Adrenal gland (tissue), 12 donors: ENCODE measurements around the gene OGA. TPM values are rescaled to one million over a fixed set of nuclear protein-coding genes. Genes with fewer than 3 reads are reported as not detected.
A peak's percentile ranks its signal among the peaks of the same experiment; 100 is the strongest.

Experiments used
- DNase-seq, 7 donors: peaks; one replicate each; pipeline ENCODE4 v3.0.0-alpha.2; 2019 to 2020
- H3K27ac ChIP-seq, 5 donors: fragments of 200-600 bp; sonication (generic) in 4 of 5; 1 replicate in 3 of 5; 2 replicates in 2 of 5; pipeline versions ENCODE4 v1.5.1 to v1.8.0; 2016 to 2020; ENCODE audit warnings: mild to moderate bottlenecking in 1 of 5
- H3K27me3 ChIP-seq: fragments of 200-600 bp; 2 replicates; pipeline ENCODE4 v1.8.0; 2021
- H3K36me3 ChIP-seq, 2 donors: fragments of 200-600 bp; replicated peaks in 1 of 2; 1 replicate in 1 of 2; 2 replicates in 1 of 2; pipeline versions ENCODE4 v1.5.1 to v1.8.0; 2018 to 2022
- H3K4me1 ChIP-seq, 2 donors: fragments of 200-600 bp; replicated peaks in 1 of 2; 1 replicate in 1 of 2; 2 replicates in 1 of 2; pipeline versions ENCODE4 v1.5.1 to v1.8.0; 2018 to 2021
- H3K4me3 ChIP-seq, 4 donors: fragments of 200-600 bp; sonication (generic) in 3 of 4; one replicate each; pipeline ENCODE4 v1.5.1; 2016 to 2018
- H3K9me3 ChIP-seq, 3 donors: fragments of 200-600 bp; sonication (generic) in 1 of 3; replicated peaks in 1 of 3; 1 replicate in 2 of 3; 2 replicates in 1 of 3; pipeline versions ENCODE4 v1.5.1 to v1.8.0; 2016 to 2021
- POLR2A ChIP-seq, 2 donors: fragments of 450-650 bp; IDR thresholded peaks; one replicate each; pipeline ENCODE4 v1.6.1; 2017; ENCODE audit warnings: antibody characterized with exemption in 2 of 2, mild to moderate bottlenecking in 2 of 2, moderate library complexity in 1 of 2
- WGBS, 4 donors: extraction: QIAGEN DNeasy Blood & Tissue Kit in 2 of 4; methylation state at CpG; one replicate each; pipeline versions ENCODE4 v1.1.5 to v1.1.7; 2013 to 2017; 5-methylcytosine and 5-hydroxymethylcytosine counted together
- intact Hi-C, 2 donors: fragments of 100-400 bp; cut with DNase I; formaldehyde crosslinking; loops; one replicate each; pipeline versions ENCODE4 v1.14.1 to v1.15.0; 2022 to 2023
- polyA plus RNA-seq, 3 donors: library from polyadenylated mRNA; stranded (reverse); fragments of 200-250 nt in 2 of 3; fragments of 350-450 nt in 1 of 3; fragmentation: Illumina TruSeq in 1 of 3; extraction: RNeasy Lipid Tissue Mini Kit (QIAGEN cat#74804) in 1 of 3; gene quantifications; one replicate each; pipeline ENCODE4 v1.2.3, GENCODE V29; 2013 to 2014
- total RNA-seq, 9 donors: library from RNA; depleted of rRNA in 4 of 9; stranded (reverse); fragments of >200 nt in 4 of 9; fragments of 120-200 nt in 1 of 9; fragmentation: NEBNext Ultra II Directional in 1 of 9; extraction: Animal tissue kit (Norgen Biotek cat#: 25700) in 1 of 9; gene quantifications; one replicate each; pipeline versions ENCODE4 v1.1.0 to v1.2.4, GENCODE V29; 2013 to 2023
- TF ChIP-seq, protein P1 (sequence below), 6 experiments: fragments of 450-650 bp in 4 of 6; fragments of 200-600 bp in 2 of 6; sonication (generic) in 1 of 6; IDR thresholded peaks; 1 replicate in 5 of 6; 2 replicates in 1 of 6; pipeline versions ENCODE4 v1.5.1 to v1.8.0; 2016 to 2021; ENCODE audit warnings: antibody characterized with exemption in 6 of 6, mild to moderate bottlenecking in 2 of 6, moderate library complexity in 1 of 6
- donor health status: healthy with polysubstance abuse.
- donor health status: Bipolar disorder and iron deficiency.
- donor health status: DM: yes; HTN: yes; CAD: no.
- donor health status: DM: no; HTN: no; CAD: no.
- donor health status: DM: no; HTN: no; CAD: no.
- donor health status: DM: yes; HTN: yes; CAD: no.

Gene OGA
- total and polyA plus RNA-seq, 12 donors: 32.8 to 119 (median 72.0) TPM

DNA sequence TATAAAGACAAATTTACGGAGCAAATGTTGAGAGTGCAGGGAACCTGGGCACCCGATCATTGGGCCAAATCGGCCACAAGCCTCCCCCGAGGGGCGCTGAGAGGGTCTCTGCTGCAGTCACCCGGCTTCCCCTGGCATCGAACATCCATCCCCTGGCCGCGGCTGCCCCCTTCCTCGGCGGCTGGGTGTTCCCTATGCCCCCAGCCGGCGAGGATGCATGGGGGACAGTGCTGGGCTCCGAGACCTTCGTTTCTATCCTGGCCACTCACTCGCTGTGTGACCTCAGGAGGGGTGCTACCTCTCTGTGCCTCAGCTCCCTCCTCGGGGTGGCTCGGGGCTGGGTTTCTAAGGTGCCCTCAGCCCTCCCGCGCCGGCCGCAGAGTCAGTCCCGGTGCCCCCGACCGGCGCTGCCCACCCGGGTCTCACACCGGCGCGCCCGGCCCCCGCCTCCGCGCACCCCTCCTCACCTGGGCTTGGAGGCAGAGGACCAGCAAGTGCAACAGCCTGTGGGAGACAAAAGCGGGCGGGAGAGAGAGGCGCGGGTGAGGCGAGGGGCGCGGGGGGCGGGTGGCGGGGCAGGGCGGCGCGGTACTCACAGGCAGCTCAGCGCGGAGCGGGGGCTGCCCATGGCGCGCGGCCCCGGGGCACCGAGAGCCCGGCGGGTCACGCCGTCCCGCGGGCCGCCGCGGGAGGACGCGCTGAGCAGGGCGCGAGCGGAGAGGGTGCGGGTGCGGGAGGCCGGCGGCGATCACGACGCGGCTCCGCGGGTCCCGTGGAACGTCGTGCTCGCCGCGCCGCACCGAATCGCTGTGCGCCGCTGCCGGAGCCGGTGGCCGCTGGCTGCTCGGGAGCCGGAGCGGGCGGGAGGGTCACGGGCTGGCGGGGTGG, 42.7 kb downstream of the OGA start, which contains the start of gene FGF8:
TSS of gene FGF8 (minus strand) at position 842 of the 888 bp plus-strand sequence. CDS start at position 628, 214 bp downstream.
- no peaks in the 10 kb centered on the region for H3K9me3 ChIP-seq
- no peak within 1 kb of the TSS for H3K27ac ChIP-seq
- intact Hi-C loops: loop anchor here in 1 of 2 donors (5.0 kb wide), 1 partner anchor 563 kb away; no protein-coding TSS in a partner anchor
- H3K27me3 ChIP-seq: peaks cover 72% of the 10 kb centered on the region
- peaks cover 20 to 28% of the 10 kb centered on the region in 2 donors for H3K4me1 ChIP-seq
- WGBS, 4 donors: 0 to 4% (median 2%) methylated on average over 2 to 98 of the region's 98 CpGs
- H3K4me3 ChIP-seq: peak within 1 kb of the TSS in 1 of 4 donors; percentile 50
- no peak for DNase-seq
- H3K36me3 ChIP-seq: no peaks in the 10 kb centered on the region
- TF ChIP-seq POLR2A (IDR thresholded peaks at IDR 0.05): no peak
- TF ChIP-seq, protein P1, sequence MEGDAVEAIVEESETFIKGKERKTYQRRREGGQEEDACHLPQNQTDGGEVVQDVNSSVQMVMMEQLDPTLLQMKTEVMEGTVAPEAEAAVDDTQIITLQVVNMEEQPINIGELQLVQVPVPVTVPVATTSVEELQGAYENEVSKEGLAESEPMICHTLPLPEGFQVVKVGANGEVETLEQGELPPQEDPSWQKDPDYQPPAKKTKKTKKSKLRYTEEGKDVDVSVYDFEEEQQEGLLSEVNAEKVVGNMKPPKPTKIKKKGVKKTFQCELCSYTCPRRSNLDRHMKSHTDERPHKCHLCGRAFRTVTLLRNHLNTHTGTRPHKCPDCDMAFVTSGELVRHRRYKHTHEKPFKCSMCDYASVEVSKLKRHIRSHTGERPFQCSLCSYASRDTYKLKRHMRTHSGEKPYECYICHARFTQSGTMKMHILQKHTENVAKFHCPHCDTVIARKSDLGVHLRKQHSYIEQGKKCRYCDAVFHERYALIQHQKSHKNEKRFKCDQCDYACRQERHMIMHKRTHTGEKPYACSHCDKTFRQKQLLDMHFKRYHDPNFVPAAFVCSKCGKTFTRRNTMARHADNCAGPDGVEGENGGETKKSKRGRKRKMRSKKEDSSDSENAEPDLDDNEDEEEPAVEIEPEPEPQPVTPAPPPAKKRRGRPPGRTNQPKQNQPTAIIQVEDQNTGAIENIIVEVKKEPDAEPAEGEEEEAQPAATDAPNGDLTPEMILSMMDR (IDR thresholded peaks at IDR 0.05): no peak

DNA sequence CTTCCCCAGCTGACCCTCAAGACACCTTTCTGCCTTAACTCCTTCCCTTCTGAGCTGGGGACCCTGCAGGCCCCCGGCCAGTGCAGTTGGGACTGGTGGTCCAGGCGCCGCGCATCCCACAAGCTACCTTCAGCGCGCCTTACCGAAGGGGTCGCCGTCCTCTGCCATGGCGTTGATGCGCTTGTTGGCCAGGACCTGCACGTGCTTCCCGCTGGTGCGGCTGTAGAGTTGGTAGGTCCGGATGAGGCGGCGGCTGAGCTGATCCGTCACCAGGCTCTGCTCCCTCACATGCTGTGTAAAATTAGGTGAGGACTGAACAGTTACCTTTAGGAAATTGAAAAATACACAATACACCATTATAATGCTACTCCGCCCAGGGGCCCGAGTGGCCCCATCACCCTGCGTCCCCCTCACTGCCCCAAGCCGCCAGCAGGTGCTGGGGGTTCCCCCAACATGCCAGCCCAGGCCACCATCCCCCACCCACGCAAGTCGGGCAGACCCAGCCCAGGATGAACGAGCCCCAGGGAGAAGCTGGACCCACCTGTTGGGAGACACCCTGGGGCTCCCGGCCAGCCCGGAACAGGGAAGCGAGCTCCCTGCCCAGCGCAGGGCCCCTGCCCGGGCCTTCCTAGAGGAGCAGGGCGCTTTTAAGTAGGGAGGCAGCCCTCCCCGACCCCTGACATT, 43.5 kb downstream of the OGA start:
- no peak overlapping the region for H3K4me3 ChIP-seq
- TF ChIP-seq, protein P1 (IDR thresholded peaks at IDR 0.05): no peak
- no peak for TF ChIP-seq POLR2A (IDR thresholded peaks at IDR 0.05)
- peaks cover 15 to 21% of the 10 kb centered on the region in 2 donors for H3K4me1 ChIP-seq
- no peaks in the 10 kb centered on the region for H3K36me3 ChIP-seq
- WGBS, 4 donors: 5 to 15% (median 9%) methylated on average over 10 to 32 of the region's 32 CpGs
- peaks cover 75% of the 10 kb centered on the region for H3K27me3 ChIP-seq
- no peaks in the 10 kb centered on the region for H3K9me3 ChIP-seq
- intact Hi-C loops: loop anchor here in 1 of 2 donors (5.0 kb wide), 1 partner anchor 562 kb away; no protein-coding TSS in a partner anchor
- DNase-seq: no peak
- no peak overlapping the region for H3K27ac ChIP-seq

DNA sequence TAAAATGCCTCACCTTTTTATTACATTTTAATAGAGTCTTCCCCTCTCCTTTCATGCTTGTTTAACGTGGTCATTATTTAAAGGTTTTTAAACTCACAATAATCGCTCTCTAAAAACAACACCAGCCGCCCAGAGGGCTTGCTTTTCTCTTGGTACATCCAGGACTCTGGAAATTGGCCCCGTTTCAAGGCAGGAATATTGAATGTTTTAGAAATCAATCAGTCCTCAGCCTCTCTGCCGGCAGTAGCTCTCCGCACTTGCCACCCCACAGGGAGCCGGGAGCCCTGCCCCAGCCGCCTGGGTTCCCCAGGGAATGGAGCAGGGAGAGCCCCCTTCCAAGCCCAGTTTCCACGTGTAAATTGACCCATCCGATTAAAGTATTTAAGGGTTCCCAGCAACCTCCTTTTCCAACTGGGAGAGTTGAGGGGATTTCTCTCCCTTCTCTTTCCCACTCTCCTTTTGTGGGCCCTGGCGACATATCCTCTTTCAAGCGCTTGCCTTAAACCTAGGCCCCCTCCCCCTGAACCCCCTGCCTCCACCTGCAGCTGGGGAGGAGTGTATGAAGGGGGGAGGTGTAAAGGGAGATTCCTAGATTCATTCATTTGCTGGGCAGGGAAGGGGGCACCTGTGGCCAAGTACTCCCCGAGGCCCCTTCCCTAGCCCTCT, 44.2 kb downstream of the OGA start:
- peaks cover 8 to 14% of the 10 kb centered on the region in 2 donors for H3K4me1 ChIP-seq
- H3K27me3 ChIP-seq: peaks cover 75% of the 10 kb centered on the region
- no peak for DNase-seq
- WGBS, 4 donors: 24 to 32% (median 25%) methylated on average over 13 of the region's 13 CpGs
- no peaks in the 10 kb centered on the region for H3K36me3 ChIP-seq
- no peaks in the 10 kb centered on the region for H3K9me3 ChIP-seq
- TF ChIP-seq POLR2A (IDR thresholded peaks at IDR 0.05): no peak
- TF ChIP-seq, protein P1 (IDR thresholded peaks at IDR 0.05): no peak
- no peak overlapping the region for H3K4me3 ChIP-seq
- no peak overlapping the region for H3K27ac ChIP-seq
- intact Hi-C loops: no loop called here
